Osteocyte (in vitro differentiated cells): ENCODE data around the gene NFIX. TPM values are rescaled to one million over a fixed set of nuclear protein-coding genes. Genes with fewer than 3 reads are reported as not detected.
A peak's percentile ranks its signal among the peaks of the same experiment; 100 is the strongest.
"Not testable (repeated sequence)": the region's sequence is repeated elsewhere in the genome, so short reads cannot be mapped to it uniquely, and the experiment has no call there.

Experiments used
- DNase-seq: peaks from one replicate; pipeline ENCODE4 v3.0.0; 2021; ENCODE audit warnings: mixed read lengths; ENCODE audit not compliant: unreplicated experiment; ENCODE audit errors: extremely low spot score
- H3K27ac Mint-ChIP-seq: one replicate; pipeline ENCODE4 v1.8.0; 2021; ENCODE audit warnings: mild to moderate bottlenecking, mixed read lengths; ENCODE audit not compliant: unreplicated experiment
- H3K27me3 Mint-ChIP-seq: one replicate; pipeline ENCODE4 v1.8.0; 2021; ENCODE audit warnings: mixed read lengths; ENCODE audit not compliant: unreplicated experiment
- H3K36me3 Mint-ChIP-seq: one replicate; pipeline ENCODE4 v1.8.0; 2021; ENCODE audit warnings: mixed read lengths; ENCODE audit not compliant: unreplicated experiment
- H3K4me1 Mint-ChIP-seq: one replicate; pipeline ENCODE4 v1.8.0; 2021; ENCODE audit warnings: mixed read lengths; ENCODE audit not compliant: unreplicated experiment
- H3K4me3 Mint-ChIP-seq: one replicate; pipeline ENCODE4 v1.8.0; 2021; ENCODE audit warnings: mild to moderate bottlenecking, moderate library complexity, mixed read lengths; ENCODE audit not compliant: unreplicated experiment
- H3K9me3 Mint-ChIP-seq: one replicate; pipeline ENCODE4 v1.8.0; 2021; ENCODE audit warnings: mixed read lengths; ENCODE audit not compliant: unreplicated experiment
- total RNA-seq: library from RNA; stranded (reverse); gene quantifications from 2 replicates; pipeline ENCODE4 v1.2.1, GENCODE V29; 2021
- TF ChIP-seq, protein P1 (sequence below): fragments of 200-600 bp; sonication (generic); IDR thresholded peaks from 2 replicates; pipeline ENCODE4 v1.5.0; 2021; ENCODE audit warnings: antibody characterized with exemption, mild to moderate bottlenecking, moderate library complexity

NFIX gene
- total RNA-seq, 1 donor from 2014 or later: 87.0 TPM

DNA sequence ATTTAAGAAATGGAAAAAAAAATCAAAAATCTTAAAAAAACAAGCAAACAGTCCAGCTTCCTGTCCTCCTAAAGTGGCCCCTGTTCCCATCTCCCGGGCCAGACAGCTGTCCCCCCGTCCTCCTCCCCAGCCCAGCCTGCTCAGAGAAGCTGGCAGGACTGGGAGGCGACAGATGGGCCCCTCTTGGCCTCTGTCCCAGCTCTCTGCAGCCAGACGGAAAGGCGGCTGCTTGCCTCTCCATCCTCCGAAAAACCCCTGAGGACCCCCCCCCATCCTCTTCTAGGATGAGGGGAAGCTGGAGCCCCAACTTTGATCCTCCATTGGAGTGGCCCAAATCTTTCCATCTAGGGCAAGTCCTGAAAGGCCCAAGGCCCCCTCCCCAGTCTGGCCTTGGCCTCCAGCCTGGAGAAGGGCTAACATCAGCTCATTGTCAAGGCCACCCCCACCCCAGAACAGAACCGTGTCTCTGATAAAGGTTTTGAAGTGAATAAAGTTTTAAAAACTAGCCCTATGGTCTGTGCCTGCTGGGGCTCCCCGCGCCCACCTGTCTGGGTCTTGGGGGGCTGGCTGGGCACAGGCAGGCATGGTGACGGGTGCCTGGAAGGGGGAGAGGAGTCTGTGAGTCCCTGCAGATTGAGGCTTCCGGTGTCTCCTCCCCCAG lies 42.0 kb upstream of the NFIX start:
- peak overlapping the region; percentile 38 for H3K27ac Mint-ChIP-seq
- no peak overlapping the region for H3K4me3 Mint-ChIP-seq
- TF ChIP-seq, protein P1, sequence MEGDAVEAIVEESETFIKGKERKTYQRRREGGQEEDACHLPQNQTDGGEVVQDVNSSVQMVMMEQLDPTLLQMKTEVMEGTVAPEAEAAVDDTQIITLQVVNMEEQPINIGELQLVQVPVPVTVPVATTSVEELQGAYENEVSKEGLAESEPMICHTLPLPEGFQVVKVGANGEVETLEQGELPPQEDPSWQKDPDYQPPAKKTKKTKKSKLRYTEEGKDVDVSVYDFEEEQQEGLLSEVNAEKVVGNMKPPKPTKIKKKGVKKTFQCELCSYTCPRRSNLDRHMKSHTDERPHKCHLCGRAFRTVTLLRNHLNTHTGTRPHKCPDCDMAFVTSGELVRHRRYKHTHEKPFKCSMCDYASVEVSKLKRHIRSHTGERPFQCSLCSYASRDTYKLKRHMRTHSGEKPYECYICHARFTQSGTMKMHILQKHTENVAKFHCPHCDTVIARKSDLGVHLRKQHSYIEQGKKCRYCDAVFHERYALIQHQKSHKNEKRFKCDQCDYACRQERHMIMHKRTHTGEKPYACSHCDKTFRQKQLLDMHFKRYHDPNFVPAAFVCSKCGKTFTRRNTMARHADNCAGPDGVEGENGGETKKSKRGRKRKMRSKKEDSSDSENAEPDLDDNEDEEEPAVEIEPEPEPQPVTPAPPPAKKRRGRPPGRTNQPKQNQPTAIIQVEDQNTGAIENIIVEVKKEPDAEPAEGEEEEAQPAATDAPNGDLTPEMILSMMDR: no peak
- H3K4me1 Mint-ChIP-seq: peaks cover 39% of the 10 kb centered on the region
- no peak for DNase-seq
- peaks cover 27% of the 10 kb centered on the region for H3K36me3 Mint-ChIP-seq
- no peaks in the 10 kb centered on the region for H3K27me3 Mint-ChIP-seq
- H3K9me3 Mint-ChIP-seq: no peaks in the 10 kb centered on the region

DNA sequence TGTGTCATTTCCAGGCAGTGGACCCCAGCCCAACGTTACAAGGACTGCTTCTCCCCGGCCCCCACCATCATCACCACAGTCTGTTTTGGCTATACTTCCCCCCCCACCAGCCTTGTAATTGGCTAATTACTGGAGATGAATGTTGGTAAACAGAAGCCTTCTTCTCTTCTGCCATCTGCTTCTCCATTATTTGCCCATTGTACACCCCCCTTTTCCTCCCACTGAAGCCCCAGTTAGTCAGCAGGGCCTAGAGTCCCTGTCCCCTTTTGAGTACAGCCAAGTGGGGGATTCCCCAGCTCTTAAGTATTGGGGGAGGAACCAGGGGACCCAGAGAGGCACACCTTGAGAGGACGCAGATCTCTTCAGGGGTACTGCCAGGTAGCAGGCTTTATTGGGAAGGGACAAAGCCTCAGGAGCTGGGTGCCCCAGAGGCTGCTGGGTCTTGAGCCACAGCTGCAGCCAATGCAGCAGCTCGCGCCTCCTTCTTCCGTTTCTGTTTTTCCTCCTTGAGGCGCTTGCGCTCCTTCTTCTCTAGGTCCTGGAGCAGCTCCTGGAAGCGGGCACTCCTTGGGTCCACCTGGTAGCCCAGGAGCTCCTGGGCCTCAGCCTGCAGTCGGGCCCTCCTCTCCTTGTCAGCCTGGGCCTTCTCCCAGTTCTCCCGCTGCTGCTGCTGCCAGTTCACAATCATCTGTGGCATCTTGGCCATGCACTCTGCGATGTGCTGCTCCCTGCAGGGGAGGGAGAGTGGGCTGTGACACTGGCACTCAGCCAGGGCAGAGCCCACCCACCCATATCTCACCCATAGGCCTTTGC lies 41.3 kb upstream of the NFIX start:
- TF ChIP-seq, protein P1: no peak
- peaks cover 36% of the 10 kb centered on the region for H3K4me1 Mint-ChIP-seq
- H3K4me3 Mint-ChIP-seq: no peak overlapping the region
- no peak for DNase-seq
- no peaks in the 10 kb centered on the region for H3K27me3 Mint-ChIP-seq
- no peaks in the 10 kb centered on the region for H3K9me3 Mint-ChIP-seq
- peaks cover 23% of the 10 kb centered on the region for H3K36me3 Mint-ChIP-seq
- H3K27ac Mint-ChIP-seq: peak overlapping the region; percentile 80

DNA sequence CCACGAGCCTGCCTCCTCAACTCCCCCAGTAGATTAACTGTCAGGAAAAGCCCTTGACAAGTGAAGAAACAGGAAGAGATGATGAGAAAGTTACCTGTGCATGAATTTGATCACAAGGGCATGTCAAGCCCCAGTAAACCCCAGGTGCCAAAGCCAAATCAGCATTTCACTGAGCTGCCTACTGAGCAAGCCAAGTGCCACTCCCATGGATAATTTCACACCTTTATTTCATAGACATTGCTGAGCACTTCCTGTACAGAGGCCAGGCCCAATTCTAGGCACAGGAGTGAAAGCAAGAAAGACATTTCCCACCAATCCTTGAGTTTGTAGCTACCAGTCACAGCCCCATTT lies 40.7 kb upstream of the NFIX start:
- Mint-ChIP-seq H3K4me1 (peaks cover 36% of the 10 kb centered on the region), H3K9me3 (no peaks in the 10 kb centered on the region), H3K4me3 (no peak overlapping the region), H3K36me3 (peaks cover 23% of the 10 kb centered on the region), H3K27ac (peak overlapping the region; percentile 80), H3K27me3 (no peaks in the 10 kb centered on the region)
- no peak for DNase-seq
- TF ChIP-seq, protein P1: no peak

DNA sequence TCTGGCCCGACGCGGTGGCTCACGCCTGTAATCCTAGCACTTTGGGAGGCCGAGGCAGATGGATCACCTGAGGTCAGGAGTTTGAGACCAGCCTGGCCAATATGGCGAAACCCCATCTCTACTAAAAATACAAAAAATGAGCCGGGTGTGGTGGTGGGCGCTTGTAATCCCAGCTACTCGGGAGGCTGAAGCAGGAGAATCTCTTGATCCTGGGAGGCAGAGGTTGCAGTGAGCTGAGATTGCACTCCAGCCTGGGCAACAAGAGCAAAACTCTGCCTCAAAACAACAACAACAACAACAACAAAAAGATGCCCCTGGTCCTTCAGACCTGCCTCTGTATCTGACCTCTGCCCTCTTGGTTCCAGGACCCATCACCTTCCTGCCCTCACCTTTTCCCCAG lies 39.7 kb upstream of the NFIX start:
- peaks cover 18% of the 10 kb centered on the region for H3K36me3 Mint-ChIP-seq
- H3K4me3 Mint-ChIP-seq: peak overlapping the region; percentile 81
- DNase-seq, H3K9me3 Mint-ChIP-seq, H3K27me3 Mint-ChIP-seq: not testable (repeated sequence)
- H3K27ac Mint-ChIP-seq: peak overlapping the region; percentile 72
- H3K4me1 Mint-ChIP-seq: peaks cover 35% of the 10 kb centered on the region

DNA sequence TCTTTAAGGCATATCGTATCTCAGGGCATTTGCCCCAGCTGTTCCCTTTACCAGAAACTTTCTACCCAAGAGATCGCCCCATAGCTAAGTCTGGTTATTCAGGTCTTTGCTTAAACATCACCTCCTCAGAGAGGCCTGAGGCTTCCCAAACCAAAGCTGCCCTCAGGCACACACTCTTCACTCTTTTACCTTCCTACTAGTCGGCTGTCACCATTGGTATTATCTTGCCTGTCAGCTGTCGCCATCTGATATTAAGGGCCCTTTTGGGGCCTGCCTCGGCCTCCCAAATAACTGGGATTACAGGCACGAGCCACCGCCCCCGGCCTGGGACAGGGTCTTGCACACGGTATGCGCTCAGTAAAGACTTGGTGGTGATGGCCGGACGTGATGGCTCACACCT lies 39.3 kb upstream of the NFIX start:
- Mint-ChIP-seq H3K27ac (peak overlapping the region; percentile 72), H3K9me3 (no peaks in the 10 kb centered on the region), H3K4me3 (peak overlapping the region; percentile 81), H3K36me3 (peaks cover 18% of the 10 kb centered on the region), H3K27me3 (no peaks in the 10 kb centered on the region), H3K4me1 (peaks cover 35% of the 10 kb centered on the region)
- TF ChIP-seq, protein P1: no peak
- no peak for DNase-seq
